Measurements from ENCODE around the gene PSME2.

The PSME2 gene

GRCh38 chr14:24093901-24094840 lies 52.2 kb downstream of the PSME2 start, which contains the start of gene PCK2:
Gene PCK2 (plus strand): TSS chr14:24094311. CDS start chr14:24094406, 95 bp downstream.
- DNase-seq (ENCODE audit: low spot score) = peak; percentile 96

Data from D341Med (cell line).